WTC11 (cell line): Measurements from ENCODE around the gene MEIOSIN. TPM values are rescaled to one million over a fixed set of nuclear protein-coding genes. Genes with fewer than 3 reads are reported as not detected.

ENCODE experiments used
- ATAC-seq: fragments of 200-7000 bp; cut with Tn5 transposase; 2 replicates; pipeline ENCODE4 v1.10.0; 2021; ENCODE audit warnings: mild to moderate bottlenecking, moderate library complexity
- CTCF ChIA-PET: fragments of 300-600 bp; sonication (Branson Sonifier 250); formaldehyde crosslinking; loops from one replicate; lab custom pipeline; 2021; ENCODE audit warnings: antibody characterized with exemption; lab: Charles Lee
- POLR2A ChIA-PET: fragments of 350-600 bp; sonication (Branson Sonifier 250); formaldehyde crosslinking; loops from one replicate; lab custom pipeline; 2021; ENCODE audit warnings: antibody characterized with exemption; lab: Charles Lee
- DNase-seq: peaks from one replicate; pipeline ENCODE4 v3.0.0; 2021; ENCODE audit warnings: low spot score
- H3K27ac Mint-ChIP-seq: 2 replicates; pipeline ENCODE4 v1.8.0; 2021; ENCODE audit warnings: mixed read lengths
- H3K27me3 Mint-ChIP-seq: 2 replicates; pipeline ENCODE4 v1.8.0; 2021; ENCODE audit warnings: low read depth, mild to moderate bottlenecking, moderate library complexity, mixed read lengths
- H3K36me3 Mint-ChIP-seq: 2 replicates; pipeline ENCODE4 v1.8.0; 2021; ENCODE audit warnings: mixed read lengths
- H3K4me1 Mint-ChIP-seq: 2 replicates; pipeline ENCODE4 v1.8.0; 2022; ENCODE audit warnings: mixed read lengths
- H3K4me3 Mint-ChIP-seq: 2 replicates; pipeline ENCODE4 v1.8.0; 2021; ENCODE audit warnings: mild to moderate bottlenecking, moderate library complexity, mixed read lengths
- H3K9me3 Mint-ChIP-seq: 2 replicates; pipeline ENCODE4 v1.8.0; 2021; ENCODE audit warnings: mixed read lengths
- AFF4 ChIP-seq: sonication (generic); formaldehyde crosslinking; IDR thresholded peaks from 2 replicates; pipeline ENCODE4 v1.8.1; 2023; ENCODE audit warnings: mild to moderate bottlenecking, missing genetic modification reagents, borderline replicate concordance
- ATF1 ChIP-seq: sonication (generic); formaldehyde crosslinking; IDR thresholded peaks from 2 replicates; pipeline ENCODE4 v1.8.1; 2023; ENCODE audit warnings: mild to moderate bottlenecking, moderate library complexity, missing genetic modification reagents
- CBFB ChIP-seq: sonication (generic); formaldehyde crosslinking; IDR thresholded peaks from 2 replicates; pipeline ENCODE4 v1.8.1; 2022; ENCODE audit warnings: mild to moderate bottlenecking, low read depth, missing genetic modification reagents
- CDX4 ChIP-seq: fragments of 250-450 bp; sonication (Bioruptor Pico); IDR thresholded peaks from 2 replicates; pipeline ENCODE4 v1.9.0; 2021; ENCODE audit warnings: moderate library complexity, mild to moderate bottlenecking, inconsistent platforms, borderline replicate concordance
- CREM ChIP-seq: sonication (generic); formaldehyde crosslinking; IDR thresholded peaks from 2 replicates; pipeline ENCODE4 v1.8.1; 2022; ENCODE audit warnings: mild to moderate bottlenecking, missing genetic modification reagents, moderate library complexity
- CTCF ChIP-seq: fragments of 200-600 bp; IDR thresholded peaks from 2 replicates; pipeline ENCODE4 v1.8.0; 2022; ENCODE audit warnings: antibody characterized with exemption
- ESRRA ChIP-seq: sonication (generic); formaldehyde crosslinking; IDR thresholded peaks from 2 replicates; pipeline ENCODE4 v1.8.1; 2022; ENCODE audit warnings: mild to moderate bottlenecking, missing genetic modification reagents, borderline replicate concordance
- ETV6 ChIP-seq: sonication (generic); formaldehyde crosslinking; IDR thresholded peaks from 2 replicates; pipeline ENCODE4 v1.8.1; 2022; ENCODE audit warnings: mild to moderate bottlenecking, missing genetic modification reagents
- GRHL2 ChIP-seq: fragments of 250-450 bp; sonication (Bioruptor Pico); IDR thresholded peaks from 2 replicates; pipeline ENCODE4 v1.8.0; 2022; ENCODE audit warnings: mild to moderate bottlenecking, moderate library complexity; ENCODE audit not compliant: insufficient replicate concordance, severe bottlenecking
- GTF2I ChIP-seq: fragments of 250-450 bp; sonication (Bioruptor Pico); conservative IDR thresholded peaks from 2 replicates; pipeline ENCODE4 v1.4.0; 2021; ENCODE audit warnings: mild to moderate bottlenecking
- JUN ChIP-seq: sonication (generic); formaldehyde crosslinking; IDR thresholded peaks from 2 replicates; pipeline ENCODE4 v1.8.0; 2023; ENCODE audit warnings: mild to moderate bottlenecking, missing genetic modification reagents
- NR1H2 ChIP-seq: sonication (generic); formaldehyde crosslinking; IDR thresholded peaks from 2 replicates; pipeline ENCODE4 v1.9.0; 2021; ENCODE audit warnings: mild to moderate bottlenecking, moderate library complexity, missing genetic modification reagents
- SOX15 ChIP-seq: fragments of 250-450 bp; sonication (Bioruptor Pico); IDR thresholded peaks from 2 replicates; pipeline ENCODE4 v1.9.0; 2021; ENCODE audit warnings: mild to moderate bottlenecking
- TP53 ChIP-seq: sonication (generic); formaldehyde crosslinking; IDR thresholded peaks from 2 replicates; pipeline ENCODE4 v1.8.1; 2023; ENCODE audit warnings: mild to moderate bottlenecking, missing genetic modification reagents
- USF2 ChIP-seq: sonication (generic); formaldehyde crosslinking; IDR thresholded peaks from 2 replicates; pipeline ENCODE4 v1.8.1; 2023; ENCODE audit warnings: mild to moderate bottlenecking, missing genetic modification reagents, moderate library complexity
- ZNF219 ChIP-seq: sonication (generic); formaldehyde crosslinking; IDR thresholded peaks from 2 replicates; pipeline ENCODE4 v1.8.0; 2023; ENCODE audit warnings: missing genetic modification reagents, mild to moderate bottlenecking, borderline replicate concordance
- ZNF232 ChIP-seq: sonication (generic); formaldehyde crosslinking; IDR thresholded peaks from 2 replicates; pipeline ENCODE4 v1.8.0; 2022; ENCODE audit warnings: mild to moderate bottlenecking, missing genetic modification reagents
- ZNF425 ChIP-seq: fragments of 250-450 bp; sonication (Bioruptor Pico); conservative IDR thresholded peaks from 2 replicates; pipeline ENCODE4 v1.9.0; 2021; ENCODE audit warnings: mild to moderate bottlenecking
- total RNA-seq: library from RNA; stranded (reverse); gene quantifications from 3 replicates; pipeline ENCODE4 v1.2.3, GENCODE V29; 2021
- TF ChIP-seq, protein P1 (sequence below): fragments of 250-450 bp; sonication (Bioruptor Pico); IDR thresholded peaks from 2 replicates; pipeline ENCODE4 v1.9.0; 2021; ENCODE audit warnings: mild to moderate bottlenecking
- TF ChIP-seq, protein P2 (sequence below): sonication (generic); formaldehyde crosslinking; IDR thresholded peaks from 2 replicates; pipeline ENCODE4 v1.8.1; 2022; ENCODE audit warnings: low read depth, mild to moderate bottlenecking, moderate library complexity, missing genetic modification reagents, borderline replicate concordance
- TF ChIP-seq, protein P3 (sequence below): fragments of 250-450 bp; sonication (Bioruptor Pico); IDR thresholded peaks from 2 replicates; pipeline ENCODE4 v2.1.2; 2022; ENCODE audit warnings: mild to moderate bottlenecking, moderate library complexity
- TF ChIP-seq, protein P4 (sequence below): sonication (generic); formaldehyde crosslinking; IDR thresholded peaks from 2 replicates; pipeline ENCODE4 v1.8.0; 2022; ENCODE audit warnings: mild to moderate bottlenecking, missing genetic modification reagents

The MEIOSIN gene
- total RNA-seq, 1 experiment from 2014 or later = not detected

GRCh38 chr19:45757695-45758094 is 24.5 kb downstream of the MEIOSIN start:
- H3K4me3 Mint-ChIP-seq = no peak overlapping the region
- ChIA-PET POLR2A (interaction anchor here (0.6 to 1.0 kb wide), 2 partner anchors 11 to 348 kb away, joined by 3 to 4 read pairs; partner anchors contain the start of gene SIX5), CTCF (interaction anchor here (0.8 to 7.3 kb wide), 3 partner anchors 11 to 65 kb away, joined by 5 to 93 read pairs (median 6); partner anchors contain the start of genes QPCTL and SIX5)
- H3K9me3 Mint-ChIP-seq = no peaks in the 10 kb centered on the region
- TF ChIP-seq USF2 (CRISPR knock-in tag) (no peak), NR1H2 (CRISPR knock-in tag) (no peak), GTF2I (CRISPR knock-in tag) (no peak), CBFB (CRISPR knock-in tag) (no peak), AFF4 (CRISPR knock-in tag) (no peak), ESRRA (no peak), SOX15 (CRISPR knock-in tag) (no peak), ZNF219 (CRISPR knock-in tag) (no peak), ATF1 (CRISPR knock-in tag) (no peak), TP53 (CRISPR knock-in tag) (no peak), ZNF425 (CRISPR knock-in tag) (no peak), ETV6 (no peak), JUN (CRISPR knock-in tag) (no peak), GRHL2 (CRISPR knock-in tag) (no peak)
- TF ChIP-seq, protein P1, sequence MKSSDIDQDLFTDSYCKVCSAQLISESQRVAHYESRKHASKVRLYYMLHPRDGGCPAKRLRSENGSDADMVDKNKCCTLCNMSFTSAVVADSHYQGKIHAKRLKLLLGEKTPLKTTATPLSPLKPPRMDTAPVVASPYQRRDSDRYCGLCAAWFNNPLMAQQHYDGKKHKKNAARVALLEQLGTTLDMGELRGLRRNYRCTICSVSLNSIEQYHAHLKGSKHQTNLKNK (CRISPR knock-in tag) = no peak
- TF ChIP-seq, protein P2, sequence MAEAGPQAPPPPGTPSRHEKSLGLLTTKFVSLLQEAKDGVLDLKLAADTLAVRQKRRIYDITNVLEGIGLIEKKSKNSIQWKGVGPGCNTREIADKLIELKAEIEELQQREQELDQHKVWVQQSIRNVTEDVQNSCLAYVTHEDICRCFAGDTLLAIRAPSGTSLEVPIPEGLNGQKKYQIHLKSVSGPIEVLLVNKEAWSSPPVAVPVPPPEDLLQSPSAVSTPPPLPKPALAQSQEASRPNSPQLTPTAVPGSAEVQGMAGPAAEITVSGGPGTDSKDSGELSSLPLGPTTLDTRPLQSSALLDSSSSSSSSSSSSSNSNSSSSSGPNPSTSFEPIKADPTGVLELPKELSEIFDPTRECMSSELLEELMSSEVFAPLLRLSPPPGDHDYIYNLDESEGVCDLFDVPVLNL (CRISPR knock-in tag) = no peak
- peaks cover 3% of the 10 kb centered on the region for H3K4me1 Mint-ChIP-seq
- no peaks in the 10 kb centered on the region for H3K36me3 Mint-ChIP-seq
- no peak for DNase-seq
- no peak overlapping the region for H3K27ac Mint-ChIP-seq
- peaks cover 23% of the 10 kb centered on the region for H3K27me3 Mint-ChIP-seq
- no peak for ATAC-seq

GRCh38 chr19:45758921-45759320 is 25.7 kb downstream of the MEIOSIN start:
- Mint-ChIP-seq H3K4me1 (peaks cover under 1% of the 10 kb centered on the region; the same call in 1 of the 2 replicates), H3K4me3 (no peak overlapping the region), H3K9me3 (no peaks in the 10 kb centered on the region), H3K27me3 (peaks cover 23% of the 10 kb centered on the region), H3K27ac (no peak overlapping the region), H3K36me3 (no peaks in the 10 kb centered on the region)
- ATAC-seq (no peak), DNase-seq (no peak)
- POLR2A ChIA-PET = interaction anchor here (1.0 kb wide), 1 partner anchor 10 kb away, joined by 3 read pairs; the partner anchor contains the start of gene SIX5
- CTCF ChIA-PET = interaction anchor here (1.6 to 1.8 kb wide), 2 partner anchors 10 to 12 kb away, joined by 5 to 8 read pairs; partner anchors contain the start of gene SIX5
- TF ChIP-seq, protein P3, sequence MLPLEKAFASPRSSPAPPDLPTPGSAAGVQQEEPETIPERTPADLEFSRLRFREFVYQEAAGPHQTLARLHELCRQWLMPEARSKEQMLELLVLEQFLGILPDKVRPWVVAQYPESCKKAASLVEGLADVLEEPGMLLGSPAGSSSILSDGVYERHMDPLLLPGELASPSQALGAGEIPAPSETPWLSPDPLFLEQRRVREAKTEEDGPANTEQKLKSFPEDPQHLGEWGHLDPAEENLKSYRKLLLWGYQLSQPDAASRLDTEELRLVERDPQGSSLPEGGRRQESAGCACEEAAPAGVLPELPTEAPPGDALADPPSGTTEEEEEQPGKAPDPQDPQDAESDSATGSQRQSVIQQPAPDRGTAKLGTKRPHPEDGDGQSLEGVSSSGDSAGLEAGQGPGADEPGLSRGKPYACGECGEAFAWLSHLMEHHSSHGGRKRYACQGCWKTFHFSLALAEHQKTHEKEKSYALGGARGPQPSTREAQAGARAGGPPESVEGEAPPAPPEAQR (CRISPR knock-in tag) = no peak
- TF ChIP-seq CREM (no peak), ZNF232 (CRISPR knock-in tag) (no peak), CDX4 (CRISPR knock-in tag) (no peak), CTCF (no peak), ZNF219 (CRISPR knock-in tag) (no peak)
- TF ChIP-seq, protein P4, sequence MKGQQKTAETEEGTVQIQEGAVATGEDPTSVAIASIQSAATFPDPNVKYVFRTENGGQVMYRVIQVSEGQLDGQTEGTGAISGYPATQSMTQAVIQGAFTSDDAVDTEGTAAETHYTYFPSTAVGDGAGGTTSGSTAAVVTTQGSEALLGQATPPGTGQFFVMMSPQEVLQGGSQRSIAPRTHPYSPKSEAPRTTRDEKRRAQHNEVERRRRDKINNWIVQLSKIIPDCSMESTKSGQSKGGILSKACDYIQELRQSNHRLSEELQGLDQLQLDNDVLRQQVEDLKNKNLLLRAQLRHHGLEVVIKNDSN = no peak
